Ovary (tissue), 9 donors: ENCODE results near the gene LRCH1. TPM values are rescaled to one million over a fixed set of nuclear protein-coding genes. Genes with fewer than 3 reads are reported as not detected.

Experiments used
- DNase-seq, 5 donors: peaks; one replicate each; pipeline ENCODE4 v3.0.0-alpha.2; 2019 to 2020
- H3K27ac ChIP-seq, 2 donors: fragments of 200-600 bp; one replicate each; pipeline versions ENCODE4 v1.5.1 to v1.8.0; 2019 to 2022
- H3K27me3 ChIP-seq: fragments of 200-600 bp; one replicate; pipeline ENCODE4 v1.8.0; 2022
- H3K36me3 ChIP-seq: fragments of 200-600 bp; sonication (generic); one replicate; pipeline ENCODE4 v1.5.1; 2019
- H3K4me1 ChIP-seq: one replicate; pipeline ENCODE4 v1.8.1; 2013; ENCODE audit warnings: mild to moderate bottlenecking, moderate library complexity; ENCODE audit not compliant: insufficient read depth
- H3K4me3 ChIP-seq: fragments of 200-600 bp; sonication (generic); one replicate; pipeline ENCODE4 v1.5.1; 2017
- H3K9me3 ChIP-seq, 2 donors: fragments of 200-600 bp in 1 of 2; sonication (generic) in 1 of 2; one replicate each; pipeline versions ENCODE4 v1.5.1 to v1.8.1; 2013 to 2019; ENCODE audit warnings: mild to moderate bottlenecking in 1 of 2, moderate library complexity in 1 of 2
- EP300 ChIP-seq: sonication (generic); formaldehyde crosslinking; IDR thresholded peaks from one replicate; pipeline ENCODE4 v1.6.1; 2017; ENCODE audit warnings: antibody characterized with exemption
- POLR2A ChIP-seq: fragments of 450-650 bp; IDR thresholded peaks from one replicate; pipeline ENCODE4 v1.6.1; 2017; ENCODE audit warnings: antibody characterized with exemption, mild to moderate bottlenecking, moderate library complexity
- WGBS, 3 donors: extraction: QIAGEN DNeasy Blood & Tissue Kit in 1 of 3; methylation state at CpG; one replicate each; pipeline versions ENCODE4 v1.1.5 to v1.1.7; 2013 to 2017; 5-methylcytosine and 5-hydroxymethylcytosine counted together
- intact Hi-C, 4 donors: fragments of 100-400 bp; cut with DNase I; formaldehyde crosslinking; loops; one replicate each; pipeline versions ENCODE4 v1.11.0 to v1.15.1; 2022 to 2023
- polyA plus RNA-seq, 2 donors: library from polyadenylated mRNA; stranded (reverse); fragments of 200-250 nt in 1 of 2; fragments of 350-450 nt in 1 of 2; fragmentation: Illumina TruSeq in 1 of 2; extraction: RNeasy Lipid Tissue Mini Kit (QIAGEN cat#74804) in 1 of 2; gene quantifications; one replicate each; pipeline ENCODE4 v1.2.3, GENCODE V29; 2013 to 2014
- total RNA-seq, 7 donors: library from RNA; depleted of rRNA in 2 of 7; stranded (reverse); fragments of >200 nt in 2 of 7; fragmentation: NEBNext Ultra II Directional in 3 of 7; extraction: Animal tissue kit (Norgen Biotek cat#: 25700) in 3 of 7; gene quantifications; one replicate each; pipeline versions ENCODE4 v1.1.0 to v1.2.4, GENCODE V29; 2016 to 2023
- TF ChIP-seq, protein P1 (sequence below), 3 donors: fragments of 450-650 bp in 2 of 3; fragments of 200-600 bp in 1 of 3; IDR thresholded peaks; one replicate each; pipeline versions ENCODE4 v1.5.1 to v1.8.0; 2016 to 2022; ENCODE audit warnings: antibody characterized with exemption in 3 of 3, mild to moderate bottlenecking in 1 of 3
- donor health status: DM: no; HTN: no; CAD: no; lungs with moderate emphysema.
- donor health status: DM: no; HTN: no; CAD: no.
- donor health status: Bipolar disorder and iron deficiency.
- donor health status: DM: yes; HTN: yes; CAD: no.
- donor health status: DM: no; HTN: no; CAD: no.
- donor health status: DM: yes; HTN: yes; CAD: no.

Gene LRCH1
- total and polyA plus RNA-seq, 9 donors = 7.6 to 19.3 (median 15.8) TPM

DNA sequence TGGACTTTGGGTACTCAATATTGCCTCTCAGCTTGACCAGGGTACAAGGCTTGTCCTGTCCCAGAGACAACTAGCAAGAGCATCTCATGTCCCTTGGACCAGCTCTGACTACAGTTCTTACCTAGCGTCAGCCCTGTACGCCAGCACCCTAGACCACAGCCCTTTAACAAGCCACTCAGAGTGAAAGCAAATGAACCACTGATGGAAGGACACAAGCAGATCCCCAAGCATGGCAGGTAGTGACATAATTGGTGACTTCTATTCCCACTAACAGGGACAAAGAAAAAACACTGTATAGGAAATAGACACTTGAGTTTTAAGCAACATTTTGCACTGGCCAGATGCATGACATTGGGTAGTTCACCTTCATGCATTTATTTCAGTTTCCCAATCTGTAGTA, 8.8 kb upstream of the LRCH1 start:
- WGBS, 3 donors = 96 to 97% (median 97%) methylated on average over 2 of the region's 2 CpGs
- no peak for TF ChIP-seq POLR2A
- TF ChIP-seq EP300 = no peak
- TF ChIP-seq, protein P1, sequence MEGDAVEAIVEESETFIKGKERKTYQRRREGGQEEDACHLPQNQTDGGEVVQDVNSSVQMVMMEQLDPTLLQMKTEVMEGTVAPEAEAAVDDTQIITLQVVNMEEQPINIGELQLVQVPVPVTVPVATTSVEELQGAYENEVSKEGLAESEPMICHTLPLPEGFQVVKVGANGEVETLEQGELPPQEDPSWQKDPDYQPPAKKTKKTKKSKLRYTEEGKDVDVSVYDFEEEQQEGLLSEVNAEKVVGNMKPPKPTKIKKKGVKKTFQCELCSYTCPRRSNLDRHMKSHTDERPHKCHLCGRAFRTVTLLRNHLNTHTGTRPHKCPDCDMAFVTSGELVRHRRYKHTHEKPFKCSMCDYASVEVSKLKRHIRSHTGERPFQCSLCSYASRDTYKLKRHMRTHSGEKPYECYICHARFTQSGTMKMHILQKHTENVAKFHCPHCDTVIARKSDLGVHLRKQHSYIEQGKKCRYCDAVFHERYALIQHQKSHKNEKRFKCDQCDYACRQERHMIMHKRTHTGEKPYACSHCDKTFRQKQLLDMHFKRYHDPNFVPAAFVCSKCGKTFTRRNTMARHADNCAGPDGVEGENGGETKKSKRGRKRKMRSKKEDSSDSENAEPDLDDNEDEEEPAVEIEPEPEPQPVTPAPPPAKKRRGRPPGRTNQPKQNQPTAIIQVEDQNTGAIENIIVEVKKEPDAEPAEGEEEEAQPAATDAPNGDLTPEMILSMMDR (IDR thresholded peaks at IDR 0.05) = no peak
- no peaks in the 10 kb centered on the region for H3K9me3 ChIP-seq
- no peak for DNase-seq
- no peak overlapping the region for H3K4me3 ChIP-seq
- no peak overlapping the region for H3K27ac ChIP-seq
- intact Hi-C loops = no loop called here
- H3K4me1 ChIP-seq = no peaks in the 10 kb centered on the region
- no peaks in the 10 kb centered on the region for H3K36me3 ChIP-seq
- H3K27me3 ChIP-seq = no peaks in the 10 kb centered on the region

DNA sequence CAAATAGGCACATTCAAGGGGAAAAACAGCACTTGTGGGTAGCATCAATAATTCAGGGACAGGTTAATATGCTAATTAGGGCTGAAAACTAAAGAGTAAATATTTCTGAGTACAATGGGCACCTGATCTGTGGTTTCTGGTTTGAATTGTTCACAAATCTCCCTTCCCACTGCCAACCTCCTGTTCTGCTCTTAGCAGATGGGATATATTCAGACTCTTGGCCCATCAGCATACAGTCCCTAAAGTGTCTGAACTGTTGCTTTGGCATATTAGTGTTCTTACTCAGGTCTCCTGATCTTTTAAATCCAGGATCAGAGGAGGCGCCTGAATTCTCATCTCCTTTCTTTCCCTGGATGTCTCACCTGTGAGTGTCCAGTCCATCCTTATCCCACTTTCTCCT, 8.2 kb upstream of the LRCH1 start:
- intact Hi-C loops = no loop called here
- 89 to 100% (median 94%) methylated on average over 1 of the region's 1 CpG for WGBS, 3 donors

DNA sequence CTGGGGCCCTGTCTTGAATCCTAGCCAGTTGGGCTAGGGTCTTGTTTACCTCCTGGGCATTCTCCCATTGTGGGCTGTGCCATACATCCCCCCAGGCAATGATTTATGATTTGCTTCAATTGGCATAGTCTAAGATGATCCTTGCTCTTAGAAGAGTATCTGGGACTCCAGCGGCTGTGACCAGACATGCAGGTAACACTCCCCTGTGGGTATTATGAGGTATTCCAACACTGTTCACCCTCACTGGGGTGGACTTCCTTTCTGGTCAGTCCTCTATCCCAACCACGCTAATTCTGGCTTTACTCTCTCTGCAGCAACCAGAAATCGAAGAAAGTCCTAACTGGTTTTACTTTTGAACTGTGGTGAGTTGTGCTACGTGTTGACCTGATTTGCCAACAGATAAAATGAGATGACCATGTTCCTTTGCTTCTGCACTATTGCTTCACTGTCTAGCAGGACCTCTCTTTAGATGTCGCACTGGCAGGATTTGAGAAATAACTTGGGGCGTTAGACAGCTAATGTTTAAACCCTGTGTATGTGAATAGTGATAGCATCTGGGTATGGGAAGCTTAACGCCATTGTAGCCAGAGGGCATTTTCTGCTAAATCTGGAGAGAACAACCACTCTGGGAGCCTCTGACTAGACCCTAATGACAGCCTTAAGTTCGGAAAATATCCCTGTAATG, 6.7 kb upstream of the LRCH1 start:
- H3K27ac ChIP-seq = no peak overlapping the region
- intact Hi-C loops = no loop called here
- H3K4me1 ChIP-seq = no peaks in the 10 kb centered on the region
- TF ChIP-seq POLR2A (no peak), EP300 (no peak)
- TF ChIP-seq, protein P1 (IDR thresholded peaks at IDR 0.05) = no peak
- WGBS, 3 donors = 89 to 91% (median 90%) methylated on average over 8 of the region's 8 CpGs
- no peaks in the 10 kb centered on the region for H3K9me3 ChIP-seq
- H3K36me3 ChIP-seq = no peaks in the 10 kb centered on the region
- no peak overlapping the region for H3K4me3 ChIP-seq
- no peak for DNase-seq
- no peaks in the 10 kb centered on the region for H3K27me3 ChIP-seq

More for the DNA sequence above, 8.2 kb upstream of the LRCH1 start:
- no peaks in the 10 kb centered on the region for H3K4me1 ChIP-seq
- H3K36me3 ChIP-seq = no peaks in the 10 kb centered on the region
- no peak for DNase-seq
- TF ChIP-seq EP300 (no peak), POLR2A (no peak)
- TF ChIP-seq, protein P1 (IDR thresholded peaks at IDR 0.05) = no peak
- no peak overlapping the region for H3K27ac ChIP-seq
- H3K27me3 ChIP-seq = no peaks in the 10 kb centered on the region
- no peaks in the 10 kb centered on the region for H3K9me3 ChIP-seq
- H3K4me3 ChIP-seq = no peak overlapping the region

DNA sequence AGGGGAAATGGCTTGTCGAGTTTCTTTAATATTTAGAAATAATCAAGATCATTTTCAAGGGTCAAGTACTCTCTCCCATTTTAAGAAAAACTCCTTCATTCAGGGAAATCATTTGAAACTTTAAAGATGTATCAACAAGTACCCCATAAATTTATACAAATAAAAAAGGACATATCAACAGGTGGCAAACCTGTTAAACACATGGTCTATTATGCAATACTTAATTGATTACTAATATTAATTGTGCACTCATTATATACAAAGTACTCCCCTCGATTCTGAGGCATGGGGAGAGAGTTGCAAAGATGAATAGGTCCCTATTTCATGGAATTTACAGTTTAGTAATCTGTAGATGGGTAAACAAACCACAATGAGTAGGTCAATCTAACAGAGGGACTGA, 2.1 kb upstream of the LRCH1 start:
- Histone ChIP-seq H3K36me3 (no peaks in the 10 kb centered on the region), H3K27ac (no peak overlapping the region), H3K4me3 (no peak overlapping the region), H3K9me3 (no peaks in the 10 kb centered on the region), H3K27me3 (no peaks in the 10 kb centered on the region), H3K4me1 (no peaks in the 10 kb centered on the region)
- TF ChIP-seq EP300 = no peak
- TF ChIP-seq, protein P1 (IDR thresholded peaks at IDR 0.05) = no peak
- no peak for TF ChIP-seq POLR2A
- intact Hi-C loops = loop anchor here (2.0 to 10.0 kb wide), 4 partner anchors 144 to 174 kb away; no protein-coding TSS in a partner anchor
- DNase-seq = no peak
- 56 to 65% (median 60%) methylated on average over 2 of the region's 2 CpGs for WGBS, 3 donors
